CD4-positive, alpha-beta T cell treated with Interleukin-1 beta for 1 hour (primary cell): ENCODE data around the gene SESN1.
"Not testable (repeated sequence)": the region's sequence is repeated elsewhere in the genome, so short reads cannot be mapped to it uniquely, and the experiment has no call there.

ENCODE experiments used
- DNase-seq, 2 donors: peaks; one replicate each; pipeline ENCODE4 v3.0.0-alpha.2; 2020 to 2022

Gene SESN1

DNA sequence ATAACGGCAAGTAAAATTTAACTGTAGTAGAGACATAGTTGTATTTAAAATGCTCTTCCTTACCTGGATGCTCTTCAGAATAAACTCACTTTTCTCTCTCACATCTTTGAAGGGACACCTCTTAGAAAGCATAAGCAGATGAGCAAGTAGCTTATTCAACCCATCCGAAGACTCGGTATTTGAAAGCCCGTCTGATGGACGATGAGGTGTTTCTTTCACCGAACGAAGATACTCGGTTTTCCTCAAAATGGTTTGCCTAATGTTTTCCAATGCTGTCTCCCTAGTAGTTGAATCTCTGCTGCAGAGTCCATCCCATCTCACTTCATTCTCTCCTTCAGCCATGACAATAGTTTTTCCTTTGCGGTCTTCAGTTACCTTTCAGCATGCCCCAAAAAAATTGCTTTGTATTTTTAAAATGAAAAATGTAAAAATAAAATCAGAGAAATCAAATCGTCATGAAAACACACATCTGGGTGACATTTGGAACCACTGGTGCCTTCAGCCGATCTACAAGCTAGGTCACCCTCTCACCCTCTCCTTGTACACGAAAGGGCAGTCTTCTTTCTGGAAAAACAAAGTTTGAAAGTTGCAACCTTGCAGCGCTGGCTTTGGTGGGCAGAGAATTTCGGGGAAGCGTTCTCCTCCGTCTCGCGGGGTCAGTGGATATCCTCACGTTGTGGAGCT is 772 bp downstream of the SESN1 start:
- DNase-seq: no peak

- no peak for DNase-seq
Measured at GRCh38 chr6:109092074-109092473, 2.6 kb downstream of the SESN1 start.

DNA sequence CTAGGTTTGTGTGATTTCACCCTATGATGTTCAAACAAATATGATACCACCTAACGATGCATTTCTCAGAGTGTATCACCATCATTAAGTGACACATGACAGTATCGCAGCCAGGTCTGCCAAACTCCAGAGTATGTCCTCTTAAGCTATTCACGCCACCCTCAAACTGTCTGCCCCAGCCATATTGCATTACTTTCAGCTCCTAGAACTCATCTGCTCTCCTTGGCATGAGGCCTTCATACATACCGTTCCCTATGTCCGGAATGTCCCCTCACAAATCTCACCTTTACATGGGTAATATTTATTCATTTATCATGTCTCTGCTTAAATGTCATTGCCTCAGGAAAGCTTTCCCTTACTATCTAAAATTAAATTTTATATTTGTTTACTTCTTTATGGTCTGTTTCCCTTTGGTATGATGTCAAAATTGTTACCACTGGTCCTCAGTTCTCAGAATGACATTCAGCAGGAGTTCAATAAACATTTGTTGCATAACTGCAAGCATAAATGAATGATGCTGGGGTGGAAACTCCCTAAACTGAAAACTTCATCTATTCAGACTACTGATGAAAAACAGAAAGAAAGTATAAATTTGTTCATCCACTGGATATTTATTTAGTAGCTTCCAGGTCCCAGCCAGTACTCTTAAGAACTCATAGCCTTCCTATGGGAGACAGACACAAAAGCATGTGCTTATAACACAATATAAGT is 3.2 kb downstream of the SESN1 start:
- no peak for DNase-seq

DNA sequence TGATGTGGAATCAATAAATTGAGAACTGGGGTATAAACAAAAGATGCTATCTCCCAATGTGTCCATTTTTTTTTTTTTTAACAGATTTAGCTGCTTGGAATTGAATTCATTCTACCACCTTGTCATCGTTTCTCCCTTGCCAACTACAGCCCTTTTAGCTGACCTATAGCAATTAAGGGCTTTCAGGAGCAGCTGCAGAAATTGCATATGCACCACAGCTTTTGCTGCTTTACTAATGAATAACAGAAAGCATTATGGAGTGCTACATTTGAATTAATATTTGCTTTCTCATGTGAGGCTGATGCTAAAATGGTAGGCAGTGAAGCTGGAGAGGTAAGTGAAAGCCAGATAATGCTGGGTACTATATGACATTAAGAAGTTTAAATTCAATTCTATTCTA is 5.7 kb downstream of the SESN1 start:
- no peak for DNase-seq

DNA sequence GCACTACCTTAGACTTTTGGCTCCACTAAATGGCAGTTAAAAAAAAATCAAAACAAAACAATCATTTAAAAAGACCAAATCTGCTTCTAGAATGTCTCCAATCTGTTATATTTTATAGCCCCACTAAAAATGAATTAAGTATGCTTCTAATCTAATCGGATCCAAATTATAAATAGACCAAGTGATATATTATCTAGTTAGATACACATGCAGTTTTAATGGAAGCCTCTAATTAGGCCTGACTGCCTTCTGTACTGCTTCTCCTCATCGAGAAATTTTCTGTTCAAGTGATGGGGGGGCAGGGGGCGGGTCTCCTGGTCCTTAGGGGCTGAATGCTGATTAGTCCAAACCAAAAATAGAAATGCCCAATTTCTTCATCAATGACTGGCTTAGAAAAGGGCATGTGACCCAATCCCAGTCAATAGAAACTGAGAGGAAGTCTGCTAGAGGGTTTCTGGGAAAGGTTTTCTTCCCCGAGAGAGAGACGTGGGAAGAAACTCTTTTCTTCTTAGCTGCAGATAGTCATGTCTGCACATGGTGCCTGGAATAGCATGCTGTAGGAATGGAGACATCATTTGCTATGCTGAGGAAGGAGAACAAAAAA is 6.9 kb downstream of the SESN1 start:
- DNase-seq: no peak

GRCh38 chr6:109084146-109084545 is 10.5 kb downstream of the SESN1 start:
- not testable (repeated sequence) for DNase-seq

GRCh38 chr6:109083657-109084056 is 11.0 kb downstream of the SESN1 start:
- no peak for DNase-seq

- DNase-seq: no peak
Measured at GRCh38 chr6:109082188-109082577, 12.5 kb downstream of the SESN1 start.

- DNase-seq: no peak
Measured at GRCh38 chr6:109081516-109082187, 13.0 kb downstream of the SESN1 start.

- DNase-seq: no peak
Measured at GRCh38 chr6:109081026-109081425, 13.6 kb downstream of the SESN1 start.

GRCh38 chr6:109079981-109080380 is 14.7 kb downstream of the SESN1 start:
- DNase-seq: no peak

GRCh38 chr6:109076377-109076776 is 18.3 kb downstream of the SESN1 start:
- no peak for DNase-seq

- DNase-seq: no peak
Measured at GRCh38 chr6:109075934-109076333, 18.7 kb downstream of the SESN1 start.

- no peak for DNase-seq
Measured at GRCh38 chr6:109074133-109074415, 20.6 kb downstream of the SESN1 start.

DNA sequence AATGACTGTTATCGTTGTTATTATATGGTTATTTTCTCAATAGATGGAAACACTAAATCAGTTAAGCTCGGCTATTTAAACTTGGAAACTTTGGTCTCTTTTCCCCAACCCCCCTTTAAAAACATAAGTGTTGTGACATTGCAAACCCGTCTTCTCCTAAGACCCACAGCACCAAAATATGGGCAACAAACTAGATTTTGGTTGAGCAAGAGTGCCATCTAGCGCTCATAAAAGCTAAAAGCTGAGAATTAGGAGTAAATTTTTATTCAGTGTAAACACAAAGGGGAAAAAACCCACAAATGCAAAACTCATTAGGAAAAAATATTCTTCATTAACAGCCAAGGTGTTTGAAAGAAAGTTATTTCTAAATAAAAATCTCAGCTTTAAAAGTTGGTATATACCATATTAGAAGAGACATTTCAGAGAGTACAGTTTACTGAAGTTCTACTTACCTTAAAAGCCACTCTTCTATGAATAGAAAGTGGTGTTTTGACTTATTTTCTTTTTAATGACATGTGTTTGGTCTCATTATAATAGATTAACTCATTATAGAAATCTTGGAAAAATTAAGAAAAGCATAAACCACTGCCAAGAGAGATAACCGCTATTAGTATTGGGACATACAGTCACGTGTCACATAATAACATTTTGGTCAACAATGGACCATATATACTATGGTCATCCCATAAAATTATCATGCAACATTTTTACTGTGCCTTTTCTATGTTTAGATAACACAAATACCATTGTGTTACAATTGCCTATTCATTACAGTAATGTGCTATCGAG is 21.1 kb downstream of the SESN1 start:
- peak; percentile 59 to 84 for DNase-seq

- DNase-seq: peak in 1 of 2 donors; percentile 16
Measured at GRCh38 chr6:109071125-109071917, 23.3 kb downstream of the SESN1 start.

DNA sequence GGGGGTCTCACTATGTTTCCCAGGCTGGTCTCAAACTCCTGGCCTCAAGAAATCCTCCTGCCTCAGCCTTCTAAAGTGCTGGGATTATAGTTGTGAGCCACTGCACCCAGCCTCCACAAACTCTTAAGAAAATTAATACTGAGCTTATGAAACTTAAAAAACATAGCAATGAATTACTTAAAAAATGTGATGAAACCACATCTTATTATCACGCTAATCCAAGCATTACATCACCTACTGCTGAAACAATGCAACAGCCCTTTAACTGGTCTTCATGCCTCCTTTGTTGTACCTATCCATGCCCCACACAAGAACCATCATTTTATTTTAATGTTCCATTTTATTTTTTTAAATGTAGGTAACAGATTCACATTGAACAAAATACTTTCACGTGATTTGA is 24.9 kb downstream of the SESN1 start:
- no peak for DNase-seq

DNA sequence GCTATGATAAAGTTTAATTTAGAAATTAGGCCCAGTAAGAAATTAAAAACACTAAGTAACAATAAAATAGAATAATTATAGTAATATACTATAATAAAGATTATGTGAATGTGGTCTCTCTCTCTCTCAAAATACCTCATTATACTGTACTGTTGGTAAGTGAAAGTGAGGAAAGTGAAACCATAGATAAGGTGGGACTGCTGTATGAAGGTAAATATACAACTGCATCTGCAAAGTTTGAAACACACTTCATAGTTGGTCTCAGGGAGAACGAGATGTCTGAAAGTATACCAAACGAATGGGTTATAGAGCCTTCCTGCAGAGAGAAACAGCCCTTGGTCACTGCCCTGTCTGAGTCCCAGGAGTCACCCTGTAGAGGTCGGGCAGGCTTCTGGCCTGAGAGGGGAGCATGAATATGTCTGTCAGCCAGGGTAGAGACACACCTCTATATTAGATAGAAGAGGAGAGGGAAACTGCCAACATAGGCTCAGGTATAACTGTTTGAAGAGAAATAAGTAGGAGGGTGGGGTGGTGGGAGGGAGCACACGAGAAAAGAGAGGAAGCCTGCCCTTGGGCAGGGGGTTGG is 31.8 kb downstream of the SESN1 start:
- DNase-seq: no peak

- no peak for DNase-seq
Measured at GRCh38 chr6:109062216-109062615, 32.4 kb downstream of the SESN1 start.

- DNase-seq: no peak
Measured at GRCh38 chr6:109060571-109060970, 34.1 kb downstream of the SESN1 start.

GRCh38 chr6:109059571-109060021 is 35.0 kb downstream of the SESN1 start:
- DNase-seq: peak in 1 of 2 donors; percentile 65

DNA sequence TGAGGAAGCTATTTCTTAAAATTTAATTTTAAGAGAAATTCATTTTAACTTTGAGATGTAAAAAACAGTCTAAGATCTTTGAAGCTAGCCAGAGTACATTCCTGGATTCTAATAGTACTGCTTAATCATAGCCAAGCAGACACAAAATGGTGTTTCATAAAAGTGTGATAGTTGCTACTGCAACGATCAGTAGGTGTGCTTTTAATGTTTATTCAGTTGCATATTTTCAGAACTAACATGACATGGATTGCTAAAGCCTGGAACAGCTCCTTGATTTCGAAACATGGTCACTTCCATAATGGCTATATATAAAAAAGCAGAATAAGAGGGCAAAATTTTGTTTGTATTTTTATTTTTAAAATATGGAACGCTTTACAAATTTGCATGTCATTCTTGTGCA is 35.5 kb downstream of the SESN1 start:
- no peak for DNase-seq
